Thoracic aorta (tissue), 2 donors: ENCODE results near the gene OGG1. TPM values are rescaled to one million over a fixed set of nuclear protein-coding genes. Genes with fewer than 3 reads are reported as not detected.

Source experiments
- ATAC-seq: fragments of 150-250 bp; one replicate; pipeline ENCODE4 v1.8.0; 2017; ENCODE audit warnings: low read depth; ENCODE audit not compliant: insufficient number of reproducible peaks, low FRiP score
- DNase-seq: peaks from one replicate; pipeline ENCODE4 v3.0.0-alpha.2; 2020; ENCODE audit warnings: low spot score
- H3K27ac ChIP-seq, 2 donors: fragments of 200-600 bp; sonication (generic); 1 replicate in 1 of 2; 2 replicates in 1 of 2; pipeline ENCODE4 v1.5.1; 2016; ENCODE audit warnings: mild to moderate bottlenecking in 2 of 2, moderate library complexity in 2 of 2
- H3K27me3 ChIP-seq: fragments of 200-600 bp; sonication (generic); replicated peaks from 2 replicates; pipeline ENCODE4 v1.6.0; 2016; ENCODE audit warnings: mild to moderate bottlenecking; ENCODE audit not compliant: insufficient read depth
- H3K36me3 ChIP-seq: fragments of 200-600 bp; sonication (generic); one replicate; pipeline ENCODE4 v1.5.1; 2016
- H3K4me1 ChIP-seq, 2 donors: fragments of 200-600 bp; sonication (generic); 1 replicate in 1 of 2; 2 replicates in 1 of 2; pipeline versions ENCODE4 v1.5.1 to v1.6.0; 2016; ENCODE audit warnings: low read depth in 2 of 2, mild to moderate bottlenecking in 1 of 2; ENCODE audit not compliant: control insufficient read depth in 1 of 2
- H3K4me3 ChIP-seq: fragments of 200-600 bp; sonication (generic); 2 replicates; pipeline ENCODE4 v1.5.1; 2016; ENCODE audit warnings: mild to moderate bottlenecking
- H3K9me3 ChIP-seq: fragments of 200-600 bp; sonication (generic); 2 replicates; pipeline ENCODE4 v1.5.1; 2016
- total RNA-seq, 2 donors: library from RNA; depleted of rRNA; stranded (reverse); fragments of >200 nt; gene quantifications; one replicate each; pipeline versions ENCODE4 v1.1.0 to v1.2.3, GENCODE V29; 2016
- TF ChIP-seq, protein P1 (sequence below): fragments of 200-600 bp; sonication (generic); IDR thresholded peaks from one replicate; pipeline ENCODE4 v1.5.1; 2019; ENCODE audit warnings: antibody characterized with exemption

The OGG1 gene
- total RNA-seq, 2 donors from 2014 or later = 23.0 to 26.3 TPM

DNA sequence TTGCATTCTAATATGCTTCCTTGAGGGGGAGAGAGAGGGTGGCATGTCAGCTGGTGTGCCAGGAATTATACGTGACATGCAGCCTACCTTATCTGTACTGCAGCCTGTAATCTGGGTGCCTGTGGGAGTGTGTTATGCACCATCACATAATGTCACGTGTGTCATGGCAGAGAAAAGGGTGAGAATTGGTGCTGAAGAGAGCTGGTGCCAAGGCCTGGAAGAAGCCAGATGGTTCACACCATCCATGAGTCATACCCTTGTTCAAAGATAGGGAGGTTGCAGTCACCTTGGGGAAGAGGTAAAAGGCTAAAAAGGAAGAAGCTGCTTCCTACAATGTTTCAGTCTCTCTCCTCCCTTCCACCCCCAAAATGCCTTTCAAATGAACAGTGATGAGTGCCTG lies 12.9 kb upstream of the OGG1 start:
- TF ChIP-seq, protein P1, sequence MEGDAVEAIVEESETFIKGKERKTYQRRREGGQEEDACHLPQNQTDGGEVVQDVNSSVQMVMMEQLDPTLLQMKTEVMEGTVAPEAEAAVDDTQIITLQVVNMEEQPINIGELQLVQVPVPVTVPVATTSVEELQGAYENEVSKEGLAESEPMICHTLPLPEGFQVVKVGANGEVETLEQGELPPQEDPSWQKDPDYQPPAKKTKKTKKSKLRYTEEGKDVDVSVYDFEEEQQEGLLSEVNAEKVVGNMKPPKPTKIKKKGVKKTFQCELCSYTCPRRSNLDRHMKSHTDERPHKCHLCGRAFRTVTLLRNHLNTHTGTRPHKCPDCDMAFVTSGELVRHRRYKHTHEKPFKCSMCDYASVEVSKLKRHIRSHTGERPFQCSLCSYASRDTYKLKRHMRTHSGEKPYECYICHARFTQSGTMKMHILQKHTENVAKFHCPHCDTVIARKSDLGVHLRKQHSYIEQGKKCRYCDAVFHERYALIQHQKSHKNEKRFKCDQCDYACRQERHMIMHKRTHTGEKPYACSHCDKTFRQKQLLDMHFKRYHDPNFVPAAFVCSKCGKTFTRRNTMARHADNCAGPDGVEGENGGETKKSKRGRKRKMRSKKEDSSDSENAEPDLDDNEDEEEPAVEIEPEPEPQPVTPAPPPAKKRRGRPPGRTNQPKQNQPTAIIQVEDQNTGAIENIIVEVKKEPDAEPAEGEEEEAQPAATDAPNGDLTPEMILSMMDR = no peak
- ATAC-seq (no peak), DNase-seq (no peak)
- Histone ChIP-seq H3K27ac (no peak overlapping the region), H3K4me1 (peaks cover 15 to 26% of the 10 kb centered on the region in 2 donors), H3K27me3 (no peaks in the 10 kb centered on the region), H3K36me3 (peaks cover 59% of the 10 kb centered on the region), H3K9me3 (no peaks in the 10 kb centered on the region), H3K4me3 (no peak overlapping the region)

DNA sequence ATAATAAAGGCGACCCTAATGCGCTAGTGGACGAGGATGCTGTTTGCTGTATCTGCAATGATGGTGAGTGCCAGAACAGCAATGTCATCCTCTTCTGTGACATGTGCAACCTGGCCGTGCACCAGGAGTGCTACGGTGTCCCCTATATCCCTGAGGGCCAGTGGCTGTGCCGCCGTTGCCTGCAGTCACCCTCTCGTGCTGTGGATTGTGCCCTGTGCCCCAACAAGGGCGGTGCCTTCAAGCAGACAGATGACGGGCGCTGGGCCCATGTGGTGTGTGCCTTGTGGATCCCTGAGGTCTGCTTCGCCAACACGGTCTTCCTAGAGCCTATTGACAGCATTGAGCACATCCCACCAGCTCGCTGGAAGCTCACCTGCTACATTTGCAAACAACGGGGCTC lies 10.6 kb upstream of the OGG1 start:
- TF ChIP-seq, protein P1 = no peak
- Histone ChIP-seq H3K4me1 (peaks cover 0 to 6% of the 10 kb centered on the region in 2 donors), H3K9me3 (no peaks in the 10 kb centered on the region), H3K36me3 (peaks cover 82% of the 10 kb centered on the region), H3K27me3 (no peaks in the 10 kb centered on the region), H3K27ac (no peak overlapping the region), H3K4me3 (no peak overlapping the region)
- ATAC-seq = no peak
- DNase-seq = no peak

DNA sequence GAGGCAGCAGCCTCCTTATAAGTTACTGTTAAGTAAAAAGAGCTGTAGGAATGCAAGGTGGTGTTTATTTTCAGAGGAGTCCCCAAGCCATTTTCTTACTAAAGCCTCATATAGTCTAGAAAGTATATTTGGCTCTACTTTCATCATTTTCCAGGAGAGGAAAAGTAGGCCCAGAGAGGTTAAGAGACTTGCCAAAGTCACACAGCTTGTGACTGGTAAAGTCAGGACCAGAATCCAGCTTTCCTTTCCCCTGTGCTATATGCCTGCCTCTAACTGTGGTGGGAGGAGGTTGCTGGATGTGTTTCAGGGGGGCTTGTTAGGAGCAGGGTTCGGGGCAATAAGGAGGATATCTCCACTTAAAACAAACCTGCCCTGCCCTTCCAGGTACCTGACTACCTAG lies 7.2 kb upstream of the OGG1 start:
- Histone ChIP-seq H3K27me3 (no peaks in the 10 kb centered on the region), H3K9me3 (no peaks in the 10 kb centered on the region), H3K36me3 (peaks cover 97% of the 10 kb centered on the region), H3K27ac (no peak overlapping the region), H3K4me1 (no peaks in the 10 kb centered on the region), H3K4me3 (no peak overlapping the region)
- TF ChIP-seq, protein P1 = no peak
- no peak for DNase-seq
- ATAC-seq = no peak

DNA sequence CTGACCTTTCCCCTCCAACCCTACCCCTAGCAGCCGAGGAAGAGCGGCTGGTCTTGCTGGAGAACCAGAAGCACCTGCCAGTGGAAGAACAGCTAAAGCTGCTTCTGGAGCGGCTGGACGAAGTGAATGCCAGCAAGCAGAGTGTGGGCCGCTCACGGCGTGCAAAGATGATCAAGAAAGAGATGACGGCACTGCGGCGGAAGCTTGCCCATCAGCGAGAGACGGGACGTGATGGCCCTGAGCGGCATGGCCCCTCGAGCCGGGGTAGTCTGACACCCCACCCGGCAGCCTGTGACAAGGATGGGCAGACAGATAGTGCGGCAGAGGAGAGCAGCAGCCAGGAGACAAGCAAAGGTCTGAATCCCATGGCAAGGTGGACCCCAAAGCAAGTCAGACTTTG lies 6.2 kb upstream of the OGG1 start:
- ATAC-seq (no peak), DNase-seq (no peak)
- Histone ChIP-seq H3K36me3 (peaks cover 89% of the 10 kb centered on the region), H3K4me1 (no peaks in the 10 kb centered on the region), H3K4me3 (no peak overlapping the region), H3K9me3 (no peaks in the 10 kb centered on the region), H3K27ac (no peak overlapping the region), H3K27me3 (no peaks in the 10 kb centered on the region)
- TF ChIP-seq, protein P1 = no peak

DNA sequence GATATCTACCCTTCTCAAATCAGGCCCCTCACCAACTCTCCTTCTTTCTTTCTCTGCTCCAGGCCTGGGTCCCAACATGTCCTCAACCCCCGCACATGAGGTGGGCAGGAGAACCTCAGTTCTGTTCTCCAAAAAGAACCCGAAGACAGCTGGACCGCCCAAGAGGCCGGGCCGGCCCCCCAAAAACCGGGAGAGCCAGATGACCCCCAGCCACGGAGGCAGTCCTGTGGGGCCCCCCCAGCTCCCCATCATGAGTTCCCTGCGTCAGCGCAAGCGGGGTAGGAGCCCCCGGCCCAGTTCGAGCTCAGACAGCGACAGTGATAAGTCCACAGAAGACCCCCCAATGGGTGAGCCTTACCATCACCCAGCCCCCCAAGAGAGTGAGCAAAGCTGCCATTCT lies 5.6 kb upstream of the OGG1 start:
- Histone ChIP-seq H3K4me1 (peaks cover 0 to 4% of the 10 kb centered on the region in 2 donors), H3K4me3 (no peak overlapping the region), H3K27ac (no peak overlapping the region), H3K9me3 (no peaks in the 10 kb centered on the region), H3K27me3 (no peaks in the 10 kb centered on the region), H3K36me3 (peaks cover 83% of the 10 kb centered on the region)
- no peak for ATAC-seq
- no peak for DNase-seq
- TF ChIP-seq, protein P1 = no peak
